HG02970 (cell line): ENCODE measurements around the gene TAS1R1.
A peak's percentile ranks its signal among the peaks of the same experiment; 100 is the strongest.

Experiments
- ATAC-seq: cut with Tn5 transposase; IDR thresholded peaks from one replicate; pipeline ENCODE4 v1.9.1; 2021; ENCODE audit warnings: mild to moderate bottlenecking, moderate library complexity, moderate number of reproducible peaks; ENCODE audit not compliant: unreplicated experiment, low FRiP score

The TAS1R1 gene

GRCh38 chr1:6601923-6602668 lies 47.0 kb downstream of the TAS1R1 start:
- peak; percentile 8 for ATAC-seq

- peak; percentile 57 for ATAC-seq
Observed at GRCh38 chr1:6602669-6603237, 47.6 kb downstream of the TAS1R1 start, which contains the start of gene KLHL21. Gene KLHL21 (minus strand): TSS chr1:6602869. CDS start chr1:6602817, 52 bp downstream.

GRCh38 chr1:6603238-6603914 lies 48.3 kb downstream of the TAS1R1 start:
- ATAC-seq, result peak; percentile 3

DNA sequence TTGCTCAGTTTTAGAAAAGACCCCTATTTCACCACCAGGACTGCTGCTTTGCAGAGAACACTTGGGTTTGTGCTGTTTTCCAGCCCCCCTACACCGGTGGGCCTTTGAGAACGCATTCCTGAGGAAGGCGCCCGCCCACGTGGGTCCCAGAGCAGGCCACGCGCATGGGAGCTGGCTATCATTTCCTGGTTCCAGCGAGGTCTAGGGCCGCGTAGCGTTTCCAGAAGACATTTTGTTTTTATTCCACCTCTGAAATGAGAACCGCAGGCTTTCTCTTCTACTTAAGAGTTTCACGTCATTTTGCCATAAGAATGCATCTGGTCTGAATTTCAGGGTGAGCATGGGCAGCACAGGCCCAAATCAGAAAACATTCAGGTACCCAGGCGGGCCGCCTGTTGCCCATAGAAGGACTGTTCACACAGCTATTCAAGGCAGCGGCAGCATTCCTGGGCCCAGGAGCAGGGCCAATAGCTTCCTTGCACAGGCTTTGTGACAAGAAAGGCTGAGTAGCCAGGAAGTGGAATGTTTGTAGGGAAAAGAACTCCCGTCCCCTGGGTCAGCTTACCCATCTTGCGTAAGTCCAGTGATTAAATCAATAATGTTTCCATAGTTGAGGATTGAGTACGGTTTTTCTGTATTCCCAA lies 48.9 kb downstream of the TAS1R1 start:
- ATAC-seq, result no peak

- no peak for ATAC-seq
Observed at GRCh38 chr1:6612641-6613360, 57.7 kb downstream of the TAS1R1 start.

- peak; percentile 94 for ATAC-seq
Observed at GRCh38 chr1:6613361-6614018, 58.4 kb downstream of the TAS1R1 start, which contains the start of gene PHF13. Gene PHF13 (plus strand): TSS chr1:6613731. CDS start chr1:6614067, 336 bp downstream.

GRCh38 chr1:6614019-6614928 lies 59.2 kb downstream of the TAS1R1 start:
- no peak for ATAC-seq

- ATAC-seq, result no peak
Observed at GRCh38 chr1:6614929-6615785, 60.0 kb downstream of the TAS1R1 start.

- ATAC-seq, result no peak
Observed at GRCh38 chr1:6619045-6619444, 63.9 kb downstream of the TAS1R1 start.

DNA sequence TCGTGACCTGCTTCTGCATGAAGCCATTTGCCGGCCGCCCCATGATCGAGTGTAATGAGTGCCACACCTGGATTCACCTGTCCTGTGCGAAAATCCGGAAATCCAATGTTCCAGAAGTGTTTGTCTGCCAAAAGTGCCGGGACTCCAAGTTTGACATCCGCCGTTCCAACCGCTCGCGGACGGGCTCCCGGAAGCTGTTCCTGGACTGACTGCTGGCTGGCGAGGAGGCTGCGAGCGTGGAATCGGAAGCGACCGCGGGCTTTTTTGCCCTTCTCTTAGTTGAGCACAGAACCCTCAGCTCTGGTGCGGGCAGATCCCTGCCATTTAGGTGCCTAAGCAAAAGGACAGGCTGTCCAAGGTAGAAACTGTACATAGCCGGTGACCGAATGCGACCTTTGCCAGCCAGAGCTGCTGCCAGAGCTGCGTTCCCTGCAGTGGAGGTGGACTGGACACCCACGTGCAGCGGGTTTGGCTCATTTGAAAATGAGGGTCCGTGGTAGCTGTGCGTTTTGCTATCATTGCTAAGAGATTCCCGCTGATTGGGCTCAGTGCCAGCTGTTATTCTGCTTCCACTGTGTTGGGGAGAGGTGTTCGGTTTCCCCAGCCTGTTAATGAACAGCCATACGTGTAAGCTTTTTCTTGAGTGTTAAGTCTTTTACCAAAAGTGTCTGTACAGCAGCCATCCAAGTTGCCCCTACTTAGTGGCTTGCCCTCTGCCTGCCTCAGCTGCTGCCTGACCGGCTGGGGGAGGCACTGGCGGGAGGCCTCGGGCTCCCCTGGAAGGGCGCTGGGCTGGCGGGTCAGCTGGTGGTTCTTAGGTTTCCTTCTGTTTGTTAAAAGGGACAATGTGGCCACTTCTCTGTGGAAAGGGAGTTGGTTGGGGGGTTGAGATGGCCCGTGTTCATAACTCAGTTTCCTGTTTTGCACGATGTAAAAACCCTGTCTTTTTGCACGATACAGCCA lies 66.6 kb downstream of the TAS1R1 start:
- no peak for ATAC-seq

GRCh38 chr1:6622396-6623152 lies 67.5 kb downstream of the TAS1R1 start:
- no peak for ATAC-seq

DNA sequence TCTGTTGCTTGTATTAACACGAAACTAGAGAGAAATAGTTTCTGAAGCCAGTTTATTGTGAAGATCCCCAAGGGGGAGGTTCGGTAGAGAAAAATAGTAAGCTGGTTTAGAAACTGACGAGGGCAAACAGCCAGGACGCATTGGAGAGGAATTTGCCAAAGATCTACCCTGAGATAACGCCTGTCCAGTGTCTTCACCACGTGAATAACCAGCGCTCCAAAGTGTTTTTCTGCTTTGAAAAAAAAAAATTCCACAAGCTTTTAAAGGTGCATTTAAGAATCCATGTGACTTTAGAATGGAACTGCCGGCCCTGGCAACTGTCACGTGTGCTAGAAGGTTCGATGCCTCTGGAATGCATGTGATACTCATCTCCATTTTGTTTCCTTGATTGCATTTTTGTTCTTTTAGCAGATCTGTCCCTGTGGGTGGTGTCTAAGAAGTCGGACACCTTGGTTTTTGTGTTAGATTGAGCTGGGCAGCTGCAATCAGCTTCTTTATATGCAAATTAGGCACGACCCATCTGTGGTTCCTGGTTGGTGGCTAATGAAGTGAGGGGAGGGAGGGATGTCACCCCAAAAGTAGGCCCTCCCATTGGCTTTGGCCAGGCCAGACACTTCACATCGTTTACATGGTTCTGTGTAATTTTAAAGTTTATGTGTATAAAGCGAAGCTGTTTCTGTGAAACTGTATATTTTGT lies 68.3 kb downstream of the TAS1R1 start:
- no peak for ATAC-seq

- peak; percentile 73 for ATAC-seq
Observed at GRCh38 chr1:6624710-6625583, 69.8 kb downstream of the TAS1R1 start, which contains the start of gene THAP3. Gene THAP3 (plus strand): TSS chr1:6624868. CDS start chr1:6625219, 351 bp downstream.

GRCh38 chr1:6625584-6626149 lies 70.6 kb downstream of the TAS1R1 start:
- ATAC-seq, result peak; percentile 25
